ENCODE data around the gene RPS6KC1. TPM values are rescaled to one million over a fixed set of nuclear protein-coding genes. Genes with fewer than 3 reads are reported as not detected.

The RPS6KC1 gene
- total RNA-seq, 1 experiment from 2014 or later: 20.5 TPM

GRCh38 chr1:213264531-213264930 lies 213.5 kb downstream of the RPS6KC1 start:
- Histone ChIP-seq H3K4me3 (ENCODE audit: low read depth in 2 of 2, low read length in 2 of 2) (no peak overlapping the region), H3K27me3 (ENCODE audit: control insufficient read depth, insufficient read depth, low read length) (no peaks in the 10 kb centered on the region), H3K36me3 (ENCODE audit: control insufficient read depth, insufficient read depth, low read length) (no peaks in the 10 kb centered on the region; the same call in 1 of the 2 replicates), H3K27ac (ENCODE audit: low read length) (no peak overlapping the region), H3K4me1 (ENCODE audit: control insufficient read depth, insufficient read depth, low read length) (no peaks in the 10 kb centered on the region), H3K9me3 (ENCODE audit: control insufficient read depth, insufficient read depth, low read depth, low read length) (no peaks in the 10 kb centered on the region)
- no peak for DNase-seq (ENCODE audit: low read depth, low spot score)
- no peak for ATAC-seq
- BruUV-seq (replicated peaks): no TSS peak
- TF ChIP-seq CTCF (IDR thresholded peaks at IDR 0.05) (no peak), POLR2AphosphoS5 (IDR thresholded peaks at IDR 0.05; ENCODE audit: low read depth, low read length) (no peak), REST (IDR thresholded peaks at IDR 0.05; ENCODE audit: insufficient read depth in 1 of 2, low read depth in 2 of 2, low read length in 1 of 2) (no peak), SIN3A (IDR thresholded peaks at IDR 0.05; ENCODE audit: borderline replicate concordance, insufficient read depth, low read depth, low read length) (no peak), TCF7L2 (IDR thresholded peaks at IDR 0.05; ENCODE audit: low read depth, low read length) (no peak)
- in situ Hi-C loops (cut with HindIII; ENCODE audit: low pct_unique_long_range_greater_than_20kb, low sequenced_read_pairs): no loop called here
- POLR2A ChIA-PET: no interaction called here
- CTCF ChIA-PET: no interaction called here
- intact Hi-C loops (cut with micrococcal nuclease; ENCODE audit: unreplicated experiment): no loop called here

GRCh38 chr1:213266983-213267772 lies 216.1 kb downstream of the RPS6KC1 start:
- BruUV-seq (replicated peaks): no TSS peak
- Histone ChIP-seq H3K27me3 (ENCODE audit: control insufficient read depth, insufficient read depth, low read length) (no peaks in the 10 kb centered on the region), H3K27ac (ENCODE audit: low read length) (no peak overlapping the region), H3K4me3 (ENCODE audit: low read depth in 2 of 2, low read length in 2 of 2) (no peak overlapping the region), H3K4me1 (ENCODE audit: control insufficient read depth, insufficient read depth, low read length) (no peaks in the 10 kb centered on the region), H3K36me3 (ENCODE audit: control insufficient read depth, insufficient read depth, low read length) (no peaks in the 10 kb centered on the region; the same call in 1 of the 2 replicates), H3K9me3 (ENCODE audit: control insufficient read depth, insufficient read depth, low read depth, low read length) (no peaks in the 10 kb centered on the region)
- in situ Hi-C loops (cut with HindIII; ENCODE audit: low pct_unique_long_range_greater_than_20kb, low sequenced_read_pairs) (no loop called here), intact Hi-C loops (cut with micrococcal nuclease; ENCODE audit: unreplicated experiment) (no loop called here)
- ChIA-PET POLR2A (no interaction called here), CTCF (no interaction called here)
- no peak for TF ChIP-seq POLR2AphosphoS5 (IDR thresholded peaks at IDR 0.05; ENCODE audit: low read depth, low read length)
- TF ChIP-seq CTCF (IDR thresholded peaks at IDR 0.05): no peak
- TF ChIP-seq REST (IDR thresholded peaks at IDR 0.05; ENCODE audit: insufficient read depth in 1 of 2, low read depth in 2 of 2, low read length in 1 of 2): no peak
- TF ChIP-seq SIN3A (IDR thresholded peaks at IDR 0.05; ENCODE audit: borderline replicate concordance, insufficient read depth, low read depth, low read length): no peak
- no peak for TF ChIP-seq TCF7L2 (IDR thresholded peaks at IDR 0.05; ENCODE audit: low read depth, low read length)
- ATAC-seq (no peak), DNase-seq (ENCODE audit: low read depth, low spot score) (no peak)

Measured in Panc1 (cell line).